ENCODE data around the gene UBE2R2. TPM values are rescaled to one million over a fixed set of nuclear protein-coding genes. Genes with fewer than 3 reads are reported as not detected.

UBE2R2 gene, protein sequence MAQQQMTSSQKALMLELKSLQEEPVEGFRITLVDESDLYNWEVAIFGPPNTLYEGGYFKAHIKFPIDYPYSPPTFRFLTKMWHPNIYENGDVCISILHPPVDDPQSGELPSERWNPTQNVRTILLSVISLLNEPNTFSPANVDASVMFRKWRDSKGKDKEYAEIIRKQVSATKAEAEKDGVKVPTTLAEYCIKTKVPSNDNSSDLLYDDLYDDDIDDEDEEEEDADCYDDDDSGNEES
- total RNA-seq: 34.1 TPM

DNA sequence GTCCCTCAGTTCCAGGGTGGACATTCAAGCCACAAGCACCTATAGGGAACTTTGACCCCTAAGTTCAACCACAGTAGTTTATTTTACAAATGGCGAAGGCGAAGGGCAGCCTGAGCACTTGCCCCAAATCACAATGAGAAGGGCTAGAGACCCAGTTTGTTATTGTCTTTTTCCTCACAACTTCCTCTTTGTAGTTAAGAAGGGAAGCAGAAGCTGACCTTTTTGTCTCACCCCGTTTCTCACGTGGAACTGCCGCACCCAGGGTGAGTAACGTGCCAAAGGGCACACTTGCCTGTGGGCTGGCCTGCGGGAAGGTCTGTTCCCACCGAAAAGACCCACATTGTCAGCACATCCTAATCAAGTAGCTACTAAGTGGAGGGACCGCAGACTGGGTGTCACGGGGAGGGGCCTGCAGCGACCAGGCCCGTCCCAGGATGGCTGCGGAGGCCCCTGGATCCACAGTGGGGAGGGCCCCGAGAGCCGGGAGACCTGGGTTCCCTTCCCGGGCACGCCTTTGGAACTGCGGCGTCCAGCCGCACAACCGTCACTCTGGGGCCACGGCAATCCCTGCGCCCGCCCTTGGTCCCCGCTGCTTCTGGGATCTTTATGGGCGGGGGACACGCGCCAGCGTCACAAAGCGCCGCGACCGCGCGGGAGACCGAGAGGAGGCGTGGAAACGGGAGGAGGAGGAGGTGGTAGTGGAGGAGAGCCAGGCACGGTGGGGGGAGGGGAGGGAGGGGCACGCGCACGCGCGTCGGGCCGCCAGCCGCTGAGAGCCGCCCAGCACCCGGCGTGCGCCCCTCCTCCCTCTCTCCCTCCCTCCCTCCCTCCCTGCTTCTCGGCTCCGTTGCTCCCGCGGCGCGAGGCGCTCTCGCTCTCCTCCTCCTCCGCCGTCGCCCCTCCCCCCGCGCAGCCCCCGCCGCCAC lies at the start of gene UBE2R2:
UBE2R2 (plus strand) TSS at position 834 of the 926 bp plus-strand sequence. CDS start 598 bp downstream, outside the sequence.

DNA sequence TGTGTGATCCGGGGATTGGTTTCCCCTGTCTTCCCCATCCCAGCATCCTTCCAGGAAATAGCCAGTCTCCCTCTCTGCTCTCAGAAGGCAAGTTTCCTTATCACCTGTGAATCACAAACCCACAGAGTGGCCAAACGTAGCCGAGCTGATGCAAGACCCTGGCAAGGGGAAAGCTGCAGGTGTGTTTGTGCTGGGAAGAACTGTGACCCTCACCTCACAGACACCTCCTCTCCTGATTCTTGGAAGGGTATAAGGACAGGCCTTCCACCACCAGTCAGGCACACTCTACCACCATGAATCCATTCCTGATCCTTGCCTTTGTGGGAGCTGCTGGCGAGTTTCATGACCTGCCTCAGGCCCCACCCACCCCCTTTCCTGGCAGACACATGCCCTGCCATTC lies 21.7 kb upstream of the UBE2R2 start, which contains the start of gene PRSS3:
PRSS3 (plus strand) TSS at position 281 of the 400 bp plus-strand sequence; CDS start at position 294, 13 bp downstream.

Small RNA genes lying within 50 kb of the gene (small RNA-seq; reads per million reads assigned to genes)
- not detected for gene RF00019
- not detected for gene RNU4ATAC11P
- 34.2 reads per million, percentile 95 among the genes with 10 or more reads in this experiment for gene SNORD121A
- gene SNORD121B: not detected

Other genes starting within 250 kb of the UBE2R2 start
- 5.3 TPM for gene PRSS3, start 21.6 kb upstream of the UBE2R2 start, total RNA-seq
- 60.2 TPM for gene UBAP2, start 231.7 kb downstream of the UBE2R2 start, total RNA-seq

All from diencephalon (tissue), 1 donor.